SK-N-DZ (cell line): Measurements from ENCODE around the gene DEPDC5.

Experiments used
- DNase-seq: peaks from one replicate; pipeline ENCODE4 v3.0.0-alpha.2; 2015; ENCODE audit warnings: low spot score
- small RNA-seq, 2 experiments: library from RNA; depleted of rRNA; stranded (forward); fragments of <200 nt; gene quantifications; one replicate each; pipeline ENCODE3, GENCODE V24; 2014

The DEPDC5 gene

GRCh38 chr22:31950226-31950625 is 196.4 kb downstream of the DEPDC5 start:
- no peak for DNase-seq

GRCh38 chr22:31951194-31952093 is 197.6 kb downstream of the DEPDC5 start:
- no peak for DNase-seq

GRCh38 chr22:31952094-31952401 is 198.2 kb downstream of the DEPDC5 start:
- no peak for DNase-seq

- no peak for DNase-seq
Measured at GRCh38 chr22:31952472-31952871, 198.7 kb downstream of the DEPDC5 start.

GRCh38 chr22:31953261-31953660 is 199.4 kb downstream of the DEPDC5 start:
- DNase-seq, result no peak

GRCh38 chr22:31954535-31955523 is 201.0 kb downstream of the DEPDC5 start:
- no peak for DNase-seq

- no peak for DNase-seq
Measured at GRCh38 chr22:31956360-31956759, 202.5 kb downstream of the DEPDC5 start.

Small RNAs within 50 kb of the gene (small RNA-seq; reads per million reads assigned to genes)
- gene RN7SL20P, result 0 reads per million in 2 experiments
